Nephron (organoid): ENCODE results near the gene ITPR1.

Experiments used
- H3K27ac Mint-ChIP-seq, 3 experiments: 2 replicates each; pipeline ENCODE4 v1.8.0; 2020; ENCODE audit warnings: mixed read lengths in 3 of 3, mild to moderate bottlenecking in 2 of 3, moderate library complexity in 1 of 3
- H3K27me3 Mint-ChIP-seq: 2 replicates; pipeline ENCODE4 v1.8.0; 2021; ENCODE audit warnings: low read depth, mild to moderate bottlenecking, moderate library complexity, mixed read lengths
- H3K36me3 Mint-ChIP-seq: 2 replicates; pipeline ENCODE4 v1.8.0; 2020; ENCODE audit warnings: low read depth, mixed read lengths
- H3K4me1 Mint-ChIP-seq: 2 replicates; pipeline ENCODE4 v1.8.0; 2020; ENCODE audit warnings: mixed read lengths
- H3K4me3 Mint-ChIP-seq, 3 experiments: 2 replicates each; pipeline ENCODE4 v1.8.0; 2020; ENCODE audit warnings: mild to moderate bottlenecking in 3 of 3, mixed read lengths in 3 of 3, moderate library complexity in 2 of 3
- H3K9me3 Mint-ChIP-seq: 2 replicates; pipeline ENCODE4 v1.8.0; 2020; ENCODE audit warnings: mixed read lengths
- CTCF ChIP-seq, 3 experiments: fragments of 200-600 bp; sonication (generic); IDR thresholded peaks; one replicate each; pipeline ENCODE4 v1.5.0; 2021; ENCODE audit warnings: antibody characterized with exemption in 3 of 3; ENCODE audit not compliant: unreplicated experiment in 3 of 3

The ITPR1 gene

GRCh38 chr3:4687167-4687566 is 194.0 kb downstream of the ITPR1 start:
- no peak overlapping the region for H3K27ac Mint-ChIP-seq
- peaks cover 3% of the 10 kb centered on the region for H3K4me1 Mint-ChIP-seq
- no peaks in the 10 kb centered on the region for H3K27me3 Mint-ChIP-seq
- peaks cover 14% of the 10 kb centered on the region for H3K9me3 Mint-ChIP-seq
- no peak overlapping the region for H3K4me3 Mint-ChIP-seq
- TF ChIP-seq CTCF (IDR thresholded peaks at IDR 0.05; ENCODE audit: unreplicated experiment in 3 of 3): no peak
- peaks cover 89% of the 10 kb centered on the region for H3K36me3 Mint-ChIP-seq

DNA sequence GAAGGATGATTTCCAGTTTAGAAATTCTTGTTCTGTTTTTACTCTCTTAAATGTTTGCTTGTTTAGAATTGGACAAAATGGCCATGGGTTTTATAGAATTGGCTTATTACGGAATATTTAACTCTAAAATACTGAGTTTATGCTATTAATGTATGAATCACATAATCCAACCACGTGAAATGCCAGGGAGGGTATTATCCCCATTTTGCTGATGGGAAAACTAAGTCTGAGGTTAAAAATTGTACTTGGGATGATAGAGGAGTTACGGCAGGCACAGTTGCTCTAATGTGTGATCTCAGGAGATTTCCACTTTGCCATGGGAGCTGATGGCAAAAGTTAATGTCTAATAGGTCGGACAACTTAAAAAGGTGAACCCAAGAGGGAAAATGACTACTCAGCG is 194.4 kb downstream of the ITPR1 start:
- TF ChIP-seq CTCF (IDR thresholded peaks at IDR 0.05; ENCODE audit: unreplicated experiment in 3 of 3): no peak
- peaks cover 14% of the 10 kb centered on the region for H3K9me3 Mint-ChIP-seq
- H3K4me3 Mint-ChIP-seq: no peak overlapping the region
- no peaks in the 10 kb centered on the region for H3K27me3 Mint-ChIP-seq
- peaks cover 3% of the 10 kb centered on the region for H3K4me1 Mint-ChIP-seq
- H3K27ac Mint-ChIP-seq: no peak overlapping the region
- H3K36me3 Mint-ChIP-seq: peaks cover 88% of the 10 kb centered on the region

GRCh38 chr3:4688411-4688810 is 195.3 kb downstream of the ITPR1 start:
- TF ChIP-seq CTCF (IDR thresholded peaks at IDR 0.05; ENCODE audit: unreplicated experiment in 3 of 3): no peak
- peaks cover 14% of the 10 kb centered on the region for H3K9me3 Mint-ChIP-seq
- H3K36me3 Mint-ChIP-seq: peaks cover 87% of the 10 kb centered on the region
- no peak overlapping the region for H3K4me3 Mint-ChIP-seq
- H3K27ac Mint-ChIP-seq: no peak overlapping the region
- H3K27me3 Mint-ChIP-seq: no peaks in the 10 kb centered on the region
- peaks cover 3% of the 10 kb centered on the region for H3K4me1 Mint-ChIP-seq

GRCh38 chr3:4689021-4689420 is 195.9 kb downstream of the ITPR1 start:
- Mint-ChIP-seq H3K27ac (no peak overlapping the region), H3K4me1 (peaks cover 3% of the 10 kb centered on the region), H3K9me3 (peaks cover 14% of the 10 kb centered on the region)

DNA sequence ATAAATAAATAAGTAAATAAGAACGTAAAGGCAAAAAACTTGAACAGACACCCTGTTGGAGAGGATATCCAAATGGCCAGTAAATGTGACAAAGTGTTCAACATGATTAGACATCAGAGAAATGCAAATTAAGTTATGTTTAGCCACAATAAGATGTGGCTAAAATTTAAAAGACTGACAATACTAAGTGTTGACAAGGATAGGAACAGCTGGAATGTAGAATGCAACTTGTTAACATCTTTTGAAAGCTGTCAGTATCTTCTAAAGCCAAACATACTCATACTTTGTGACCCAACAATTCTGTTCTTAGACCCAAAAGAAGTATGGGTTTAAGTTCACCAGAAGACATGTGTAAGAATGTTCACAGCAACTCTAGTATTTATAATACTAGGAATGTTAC is 197.1 kb downstream of the ITPR1 start:
- no peaks in the 10 kb centered on the region for H3K27me3 Mint-ChIP-seq
- H3K9me3 Mint-ChIP-seq: peaks cover 14% of the 10 kb centered on the region
- H3K4me1 Mint-ChIP-seq: peaks cover 3% of the 10 kb centered on the region
- H3K4me3 Mint-ChIP-seq: no peak overlapping the region
- H3K36me3 Mint-ChIP-seq: peaks cover 81% of the 10 kb centered on the region
- no peak for TF ChIP-seq CTCF (IDR thresholded peaks at IDR 0.05; ENCODE audit: unreplicated experiment in 3 of 3)
- H3K27ac Mint-ChIP-seq: no peak overlapping the region

More at GRCh38 chr3:4689021-4689420, 195.9 kb downstream of the ITPR1 start:
- Mint-ChIP-seq H3K27me3 (no peaks in the 10 kb centered on the region), H3K36me3 (peaks cover 85% of the 10 kb centered on the region), H3K4me3 (no peak overlapping the region)
- TF ChIP-seq CTCF (IDR thresholded peaks at IDR 0.05; ENCODE audit: unreplicated experiment in 3 of 3): no peak

DNA sequence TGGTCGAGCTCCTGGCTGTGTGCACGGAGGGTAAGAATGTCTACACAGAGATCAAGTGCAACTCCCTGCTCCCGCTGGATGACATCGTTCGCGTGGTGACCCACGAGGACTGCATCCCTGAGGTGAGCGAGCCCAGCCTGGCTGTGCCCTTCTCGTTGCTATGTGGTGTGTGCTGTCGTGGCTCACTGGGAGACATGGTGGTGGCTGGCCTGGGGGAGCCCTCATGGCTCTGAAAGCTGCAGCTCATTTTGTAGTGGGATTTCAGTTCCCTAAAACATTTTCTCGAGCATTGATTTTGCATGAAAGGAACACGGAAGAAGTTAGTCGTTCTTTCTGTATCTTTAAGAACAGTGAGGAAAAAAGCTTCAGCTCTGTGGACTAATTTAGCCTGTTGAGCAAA is 200.5 kb downstream of the ITPR1 start:
- H3K36me3 Mint-ChIP-seq: peaks cover 75% of the 10 kb centered on the region
- TF ChIP-seq CTCF (IDR thresholded peaks at IDR 0.05; ENCODE audit: unreplicated experiment in 3 of 3): no peak
- H3K27ac Mint-ChIP-seq: no peak overlapping the region
- H3K9me3 Mint-ChIP-seq: peaks cover 6% of the 10 kb centered on the region
- no peaks in the 10 kb centered on the region for H3K4me1 Mint-ChIP-seq
- no peaks in the 10 kb centered on the region for H3K27me3 Mint-ChIP-seq
- no peak overlapping the region for H3K4me3 Mint-ChIP-seq
